Activated CD4-positive, alpha-beta T cell treated with anti-CD3 and anti-CD28 coated beads for 24 hours (primary cell): ENCODE measurements around the gene ST3GAL5.
"Not testable (repeated sequence)": the region's sequence is repeated elsewhere in the genome, so short reads cannot be mapped to it uniquely, and the experiment has no call there.

Experiments used
- DNase-seq, 2 donors: peaks; one replicate each; pipeline ENCODE4 v3.0.0-alpha.2; 2020; ENCODE audit warnings: low read depth in 2 of 2

ST3GAL5 gene

DNA sequence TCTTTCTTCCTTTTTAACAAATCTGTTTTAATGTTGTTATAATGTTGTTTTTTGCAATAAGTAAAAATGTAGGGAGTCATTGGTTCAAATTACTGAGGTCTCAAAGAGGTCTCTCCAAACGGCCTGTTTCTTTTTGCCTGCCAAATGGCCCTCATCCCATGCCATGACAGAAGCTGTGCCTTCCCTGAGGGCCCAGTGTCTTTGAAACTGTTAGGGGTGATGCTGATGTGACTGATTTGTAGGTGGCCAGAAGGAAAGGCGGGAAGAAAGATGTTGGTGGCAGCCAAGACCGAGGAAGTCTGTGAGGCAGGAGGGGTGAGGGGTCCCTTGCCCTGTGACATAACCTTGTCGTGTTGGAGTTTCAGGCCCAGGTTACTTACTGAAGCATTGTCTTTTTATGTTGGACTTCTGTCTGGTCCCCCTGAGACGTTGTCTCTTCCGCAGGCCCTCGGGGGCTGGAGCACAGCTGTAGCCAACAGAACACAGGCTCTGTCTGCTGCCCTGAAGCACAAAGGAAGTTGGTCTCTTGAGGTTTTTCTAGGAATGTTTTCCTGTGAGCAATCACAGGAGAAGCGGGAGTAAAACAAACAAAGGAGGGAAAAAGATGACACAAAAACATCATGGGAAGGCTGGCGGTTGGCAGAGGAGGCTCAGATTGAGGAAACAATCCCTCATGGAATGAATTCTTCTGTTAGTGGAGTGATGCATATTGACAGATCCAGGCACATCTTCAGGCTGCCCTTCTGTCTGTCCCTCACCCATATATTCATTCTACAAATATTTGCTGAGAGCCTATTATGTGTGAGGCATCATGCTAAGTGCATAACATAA lies 4.9 kb upstream of the ST3GAL5 start:
- no peak for DNase-seq

GRCh38 chr2:85892216-85892944 lies 3.6 kb upstream of the ST3GAL5 start:
- no peak for DNase-seq

- no peak for DNase-seq
Observed at GRCh38 chr2:85890522-85891176, 1.9 kb upstream of the ST3GAL5 start.

DNA sequence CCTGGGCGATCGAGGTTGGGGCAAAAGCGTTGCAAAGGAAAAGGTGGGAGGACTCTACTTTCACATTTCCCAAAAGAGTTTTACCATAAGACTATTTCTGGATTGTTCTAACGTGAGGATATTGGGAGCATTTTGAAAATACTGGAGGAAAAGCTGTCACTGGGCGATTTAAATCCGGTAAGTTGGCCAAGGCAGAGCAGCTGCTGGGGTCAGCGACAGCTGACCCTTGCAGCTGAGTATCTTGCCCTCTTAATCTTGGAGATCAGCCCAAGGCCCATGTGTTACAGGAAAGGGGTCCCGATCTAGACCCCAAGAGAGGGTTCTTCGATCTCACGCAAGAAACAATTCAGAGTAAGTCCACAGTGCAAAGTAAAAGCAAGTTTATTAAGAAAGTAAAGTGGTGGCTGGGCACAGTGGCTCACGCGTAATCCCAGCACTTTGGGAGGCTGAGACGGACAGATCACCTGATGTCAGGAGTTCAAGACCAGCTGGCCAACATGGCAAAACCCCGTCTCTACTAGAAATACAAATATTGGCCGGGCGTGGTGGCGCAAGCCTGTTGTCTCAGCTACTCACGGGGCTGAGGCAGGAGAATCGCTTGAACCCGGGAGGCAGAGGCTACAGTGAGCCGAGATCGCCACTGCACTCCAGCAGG lies 964 bp upstream of the ST3GAL5 start:
- DNase-seq: no peak

- DNase-seq: peak; percentile 4 to 8
Observed at GRCh38 chr2:85888020-85888683, 638 bp downstream of the ST3GAL5 start.

- peak; percentile 23 to 24 for DNase-seq
Observed at GRCh38 chr2:85887566-85888019, 1.2 kb downstream of the ST3GAL5 start.

DNA sequence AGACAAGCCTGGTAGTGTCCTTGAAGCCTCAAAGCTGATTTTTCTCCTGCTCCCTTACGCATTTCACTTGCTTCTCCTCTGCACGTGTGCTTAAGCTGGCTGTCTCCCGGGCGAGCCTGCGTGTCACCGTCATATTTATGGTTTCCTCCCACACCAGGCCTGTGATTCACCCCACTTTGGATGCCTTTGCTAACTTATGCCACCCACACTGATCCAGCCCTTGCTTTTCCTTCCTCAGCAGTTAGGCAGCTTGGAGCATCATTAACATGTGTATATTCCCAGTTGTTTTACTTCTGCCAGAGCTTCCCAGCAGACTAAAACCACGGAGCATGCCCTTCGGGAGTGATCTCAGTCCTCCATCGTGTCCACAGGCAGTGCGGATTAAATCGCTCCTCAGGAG lies 2.2 kb downstream of the ST3GAL5 start:
- DNase-seq: peak; percentile 49 to 62

GRCh38 chr2:85886141-85886540 lies 2.6 kb downstream of the ST3GAL5 start:
- DNase-seq: no peak

GRCh38 chr2:85881781-85882180 lies 7.0 kb downstream of the ST3GAL5 start:
- not testable (repeated sequence) for DNase-seq

DNA sequence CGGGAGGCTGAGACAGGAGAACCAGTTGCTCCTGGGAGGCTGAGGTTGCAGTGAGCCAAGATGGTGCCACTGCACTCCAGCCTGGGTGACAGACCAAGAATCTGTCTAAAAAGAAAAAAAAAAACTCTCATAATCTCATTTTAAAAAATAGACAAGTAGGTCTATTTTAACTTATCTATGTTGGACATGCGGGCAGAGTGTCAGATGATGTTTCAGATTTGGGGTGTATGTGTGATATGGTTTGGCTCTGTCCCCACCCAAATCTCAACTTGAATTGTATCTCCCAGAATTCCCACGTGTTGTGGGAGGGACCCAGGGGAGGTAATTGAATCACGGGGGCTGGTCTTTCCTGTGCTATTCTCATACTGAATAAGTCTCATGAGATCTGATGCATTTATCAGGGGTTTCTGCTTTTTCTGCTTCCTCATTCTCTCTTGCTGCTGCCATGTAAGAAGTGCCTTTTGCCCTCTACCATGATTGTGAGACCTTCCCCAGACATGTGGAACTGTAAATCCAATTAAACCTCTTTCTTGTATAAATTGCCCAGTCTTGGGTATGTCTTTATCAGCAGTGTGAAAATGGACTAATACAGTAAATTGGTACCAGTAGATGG lies 8.0 kb downstream of the ST3GAL5 start:
- not testable (repeated sequence) for DNase-seq

DNA sequence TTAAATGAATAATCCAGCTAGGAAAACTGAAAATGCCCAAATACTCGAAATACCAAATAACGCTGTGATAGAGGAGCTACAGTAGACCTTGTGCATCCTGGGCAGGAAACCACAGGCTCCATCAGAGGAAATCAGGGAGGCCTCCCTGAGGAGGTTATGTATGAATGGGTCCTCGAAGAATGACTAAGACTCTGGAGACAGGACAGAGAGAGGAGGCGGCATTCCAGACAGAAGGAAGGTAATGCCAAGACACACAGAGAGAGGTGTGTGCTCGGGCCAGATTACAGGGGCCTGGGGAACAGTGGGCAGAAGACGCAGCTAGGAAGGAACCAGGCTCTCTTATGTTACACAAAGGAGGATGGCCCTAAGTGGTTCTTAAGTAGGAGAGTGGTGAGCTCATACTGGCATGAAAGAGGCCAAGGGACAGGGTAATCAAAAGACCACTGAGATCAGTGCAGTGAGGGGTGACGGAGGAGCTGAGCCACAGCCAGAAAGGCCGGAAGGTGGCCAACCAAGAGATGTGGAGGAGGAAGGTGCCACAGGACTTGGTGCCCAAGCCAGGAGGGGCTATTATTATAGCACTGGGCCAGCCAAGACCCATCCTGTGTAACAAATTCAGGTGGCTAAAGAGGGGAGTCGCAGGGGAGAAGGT lies 9.9 kb downstream of the ST3GAL5 start:
- DNase-seq: no peak

DNA sequence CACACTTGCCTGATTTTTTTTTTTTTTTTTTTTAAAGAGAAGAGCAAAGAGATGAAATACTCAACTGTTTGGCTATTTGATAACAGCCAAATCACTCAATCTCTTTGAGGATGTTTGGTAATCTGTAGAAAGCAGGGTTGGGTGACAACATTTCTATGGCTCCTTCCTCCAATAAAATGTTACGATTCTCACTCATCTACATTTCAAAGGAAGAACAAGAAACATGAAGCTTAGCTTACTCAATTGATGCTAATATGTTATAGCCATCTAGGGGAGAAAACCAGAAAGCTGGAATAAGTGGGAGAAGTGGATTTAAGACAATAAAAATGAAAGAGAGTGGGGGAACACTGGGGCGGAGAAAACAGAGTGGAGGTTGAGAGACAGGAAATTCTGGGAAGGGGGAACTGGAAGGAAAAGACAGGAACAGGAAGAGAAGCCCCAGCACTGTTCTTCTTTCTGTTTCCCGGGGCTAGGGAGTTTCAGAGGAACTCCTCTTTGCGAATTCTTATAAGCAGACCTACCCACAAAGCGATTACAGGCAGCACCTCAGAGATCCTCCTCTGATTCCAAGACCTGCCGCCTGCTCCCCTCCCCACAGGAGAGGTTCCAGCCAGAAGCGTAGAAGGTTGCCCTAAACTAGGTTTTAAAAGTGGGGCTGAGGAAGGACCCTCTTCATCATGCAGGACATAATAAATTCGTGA lies 13.3 kb downstream of the ST3GAL5 start:
- no peak for DNase-seq

DNA sequence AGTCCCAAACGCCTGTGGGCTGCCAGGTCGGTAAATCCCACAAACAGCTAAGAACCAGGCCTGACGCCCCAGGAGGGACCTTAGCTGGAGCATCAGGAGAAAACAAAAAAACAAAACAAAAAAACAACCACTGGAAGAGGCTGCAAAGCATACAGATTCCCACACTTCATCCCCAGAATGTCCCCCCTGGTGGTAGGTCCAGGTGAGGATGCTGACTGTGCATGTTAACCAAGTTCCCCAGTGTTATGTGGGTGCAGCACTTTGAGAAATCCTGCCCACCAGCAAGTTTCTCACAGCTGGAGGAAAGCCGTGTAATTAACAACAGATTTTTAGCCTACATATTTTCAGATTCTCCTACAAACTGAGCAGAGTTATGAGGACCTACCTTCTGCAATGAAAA lies 15.1 kb downstream of the ST3GAL5 start:
- no peak for DNase-seq

DNA sequence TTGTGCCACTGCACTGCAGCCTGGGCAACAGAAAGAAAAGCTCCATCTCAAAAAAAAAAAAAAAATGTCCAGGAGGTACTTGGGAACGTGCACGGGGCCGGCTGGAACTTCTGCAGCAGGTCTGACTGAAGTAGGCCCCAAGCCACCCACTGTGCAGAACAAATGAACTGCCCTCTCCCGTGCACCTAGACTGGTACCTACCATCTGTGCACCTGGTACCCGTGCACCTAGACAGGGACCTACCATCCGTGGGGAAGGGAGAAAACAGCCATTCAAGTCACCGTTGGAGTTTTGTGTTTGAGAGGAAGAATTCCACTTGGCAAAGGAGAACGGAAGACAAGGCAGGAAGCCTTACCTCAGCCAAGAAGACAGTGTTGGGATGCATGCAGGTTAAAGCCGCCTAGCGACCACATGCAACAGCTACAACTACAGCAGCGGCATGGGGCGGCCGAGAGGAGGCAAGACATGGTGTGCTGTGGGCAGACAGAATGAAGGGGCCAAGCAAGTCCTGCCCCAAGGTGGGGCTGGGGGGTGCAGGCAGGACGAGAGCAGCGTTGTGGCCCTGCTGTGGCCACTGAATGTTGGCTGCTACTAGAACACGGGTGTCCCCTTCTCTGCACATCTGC lies 16.1 kb downstream of the ST3GAL5 start:
- DNase-seq: no peak

- no peak for DNase-seq
Observed at GRCh38 chr2:85871494-85872164, 17.2 kb downstream of the ST3GAL5 start.

GRCh38 chr2:85868822-85869221 lies 20.0 kb downstream of the ST3GAL5 start:
- DNase-seq: no peak

DNA sequence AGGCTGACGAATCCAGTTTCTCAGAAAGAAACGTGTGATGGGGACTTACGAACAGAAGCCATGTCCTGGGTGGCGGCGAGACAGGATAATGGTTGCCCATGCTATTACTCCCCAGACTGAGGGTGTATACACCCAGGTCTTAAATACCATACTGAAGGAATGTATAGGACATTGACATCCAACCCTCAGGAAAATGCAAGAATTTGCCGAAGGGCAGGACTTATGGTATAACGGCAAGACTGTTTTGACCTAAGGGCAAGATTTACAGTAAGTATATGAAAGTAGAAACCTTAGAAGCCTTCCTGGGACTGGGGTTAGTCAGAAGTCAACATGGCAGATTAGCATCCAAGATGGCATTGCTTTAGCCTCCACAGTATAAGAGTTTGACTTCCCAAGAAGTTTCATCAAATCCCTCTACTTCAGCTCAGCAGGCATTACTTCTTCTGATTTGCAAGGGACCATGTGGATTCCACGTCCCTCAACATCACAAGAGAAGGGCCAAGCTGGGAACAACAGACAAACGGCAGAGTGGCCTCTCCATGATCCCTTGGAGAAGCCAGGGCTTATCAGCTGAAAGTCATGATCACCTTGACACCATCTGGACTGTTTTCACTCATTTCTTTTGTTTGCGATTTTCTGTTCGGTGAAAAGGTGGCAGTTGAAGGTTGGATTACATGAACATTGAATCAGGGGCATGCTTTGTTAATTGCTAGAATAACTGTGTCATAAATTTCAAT lies 21.1 kb downstream of the ST3GAL5 start:
- no peak for DNase-seq

- no peak for DNase-seq
Observed at GRCh38 chr2:85867121-85867520, 21.7 kb downstream of the ST3GAL5 start.
